HG02870 (cell line): ENCODE data around the gene RAB7B.

Experiments
- ATAC-seq: cut with Tn5 transposase; IDR thresholded peaks from one replicate; pipeline ENCODE4 v1.9.1; 2021; ENCODE audit warnings: mild to moderate bottlenecking, moderate library complexity; ENCODE audit not compliant: unreplicated experiment

Gene RAB7B

GRCh38 chr1:205975387-205975998 lies 27.7 kb downstream of the RAB7B start:
- ATAC-seq: no peak

- ATAC-seq: no peak
These were observed 28.5 kb downstream of the RAB7B start for GRCh38 chr1:205974712-205975111.

- ATAC-seq: no peak
These were observed 29.6 kb downstream of the RAB7B start for GRCh38 chr1:205973377-205974232.

DNA sequence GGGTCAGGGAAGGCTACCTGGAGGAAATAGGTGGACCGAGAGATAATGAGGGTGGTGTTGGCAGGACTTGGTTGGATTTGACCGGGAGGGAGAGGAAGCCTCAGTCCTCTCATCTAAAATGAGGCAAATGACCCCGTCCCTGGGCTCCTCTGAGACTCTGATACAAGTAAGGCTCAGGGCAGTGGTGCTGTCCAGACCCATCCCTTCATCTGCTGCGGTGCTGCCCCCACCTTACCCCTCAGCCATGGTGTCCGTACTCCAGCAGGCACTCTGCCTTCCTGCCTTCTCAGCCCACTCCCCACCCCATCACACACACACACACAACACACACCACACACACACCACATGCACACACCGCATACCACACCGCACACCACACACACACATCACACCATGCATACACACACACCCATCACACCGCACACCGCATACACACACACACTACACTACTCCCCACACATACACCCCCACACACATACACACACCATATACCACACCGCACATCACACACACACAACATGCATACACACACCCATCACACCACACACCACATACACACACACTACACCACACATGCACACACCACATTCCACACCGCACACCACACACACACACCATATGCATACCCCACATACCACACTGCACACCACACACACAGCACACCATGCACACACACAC lies 30.6 kb downstream of the RAB7B start:
- ATAC-seq: no peak

- ATAC-seq: no peak
These were observed 31.1 kb downstream of the RAB7B start for GRCh38 chr1:205972081-205972480.

DNA sequence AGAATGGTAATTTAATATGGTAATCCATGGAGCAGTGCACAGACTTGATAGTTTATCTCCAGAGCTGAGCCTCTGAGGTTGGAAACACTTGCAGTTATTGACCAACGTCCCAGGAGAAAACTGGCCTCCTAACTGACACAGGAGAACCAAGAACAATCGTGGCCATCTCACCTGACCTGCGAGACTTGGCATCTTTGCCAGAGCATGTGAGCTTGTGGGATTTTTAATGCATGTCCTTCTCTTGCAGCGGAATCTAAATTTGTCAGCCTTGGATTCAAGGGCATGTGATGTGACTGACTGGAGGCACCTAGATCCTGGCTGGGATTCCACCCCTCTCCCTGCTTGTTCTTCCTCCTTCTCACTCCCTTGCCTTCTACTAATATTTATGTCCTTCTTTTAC lies 32.1 kb downstream of the RAB7B start:
- no peak for ATAC-seq

- ATAC-seq: no peak
These were observed 32.7 kb downstream of the RAB7B start for GRCh38 chr1:205970486-205970885.

- ATAC-seq: no peak
These were observed 34.0 kb downstream of the RAB7B start for GRCh38 chr1:205969229-205969628.

GRCh38 chr1:205967554-205968335 lies 35.5 kb downstream of the RAB7B start:
- no peak for ATAC-seq

- no peak for ATAC-seq
These were observed 37.9 kb downstream of the RAB7B start for GRCh38 chr1:205965036-205965884.

- ATAC-seq: no peak
These were observed 39.6 kb downstream of the RAB7B start for GRCh38 chr1:205963352-205964155.

- no peak for ATAC-seq
These were observed 40.4 kb downstream of the RAB7B start for GRCh38 chr1:205962821-205963221.

GRCh38 chr1:205961991-205962820 lies 41.0 kb downstream of the RAB7B start:
- ATAC-seq: no peak

DNA sequence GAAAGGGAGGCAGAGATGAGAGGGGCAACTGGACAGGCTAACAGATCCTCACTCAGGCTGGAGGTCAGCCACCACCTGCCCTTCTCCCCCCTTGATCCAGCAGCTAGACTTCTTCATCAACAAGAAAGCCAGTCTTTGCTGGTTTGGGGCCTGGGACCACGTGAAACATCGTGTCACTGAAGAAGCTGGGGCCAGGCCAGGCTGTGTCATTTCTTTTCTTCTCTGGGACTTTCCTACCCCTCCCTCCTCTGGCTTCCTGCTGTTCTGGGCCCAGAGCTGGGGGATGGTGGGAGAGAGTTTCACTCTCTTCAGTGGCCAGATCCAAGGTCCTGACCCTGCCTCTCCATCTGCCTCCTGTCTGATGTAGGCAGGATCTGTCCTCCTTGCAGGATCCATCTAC lies 41.8 kb downstream of the RAB7B start:
- ATAC-seq: no peak

GRCh38 chr1:205959789-205960188 lies 43.4 kb downstream of the RAB7B start:
- no peak for ATAC-seq

GRCh38 chr1:205955499-205955898 lies 47.7 kb downstream of the RAB7B start:
- no peak for ATAC-seq

- ATAC-seq: no peak
These were observed 48.3 kb downstream of the RAB7B start for GRCh38 chr1:205954819-205955404.

GRCh38 chr1:205951746-205952145 lies 51.4 kb downstream of the RAB7B start:
- ATAC-seq: no peak
